NCI-H1436 (cell line): Measurements from ENCODE around the gene NPB.

Experiments used
- DNase-seq: peaks from one replicate; lab custom pipeline; 2025; lab: John Stamatoyannopoulos, UW

Gene NPB

GRCh38 chr17:81941484-81942166 is 39.6 kb downstream of the NPB start:
- no peak for DNase-seq

DNA sequence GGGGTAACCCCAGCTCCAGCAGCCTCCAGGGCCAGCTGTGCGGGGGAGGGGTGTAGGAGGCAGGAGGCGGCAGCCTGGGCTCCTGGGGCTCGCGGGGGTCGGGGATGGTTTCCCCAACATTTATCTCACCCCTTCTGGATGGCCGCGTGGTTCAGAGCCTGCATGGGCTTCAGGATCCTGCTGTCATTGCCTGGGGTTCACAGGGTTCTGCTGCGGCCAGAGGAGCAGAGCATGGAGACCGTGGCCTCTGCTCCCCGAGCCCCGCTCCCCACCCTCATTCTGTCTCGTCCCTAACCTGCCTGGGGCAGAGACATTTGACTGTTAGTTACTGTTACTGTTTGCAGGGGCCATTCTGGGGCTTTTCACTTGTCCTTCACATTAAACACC is 40.1 kb downstream of the NPB start:
- DNase-seq: no peak

DNA sequence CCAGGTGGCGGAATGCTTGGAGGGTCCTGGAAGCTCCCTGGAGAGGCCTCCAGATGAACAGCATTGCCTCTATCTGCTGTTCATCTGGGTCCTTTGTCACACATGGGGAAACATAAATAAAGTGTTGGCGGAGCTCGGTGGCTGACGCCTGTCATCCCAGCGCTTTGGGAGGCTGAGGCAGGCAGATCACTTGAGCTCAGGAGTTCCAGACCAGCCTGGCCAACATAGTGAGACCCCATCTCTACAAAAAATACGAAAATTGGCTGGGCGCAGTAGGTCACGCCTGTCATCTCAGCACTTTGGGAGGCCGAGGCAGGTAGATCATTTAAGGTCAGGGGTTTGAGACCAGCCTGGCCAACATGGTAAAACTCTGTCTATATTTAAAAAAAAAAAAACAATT is 42.8 kb downstream of the NPB start:
- no peak for DNase-seq

DNA sequence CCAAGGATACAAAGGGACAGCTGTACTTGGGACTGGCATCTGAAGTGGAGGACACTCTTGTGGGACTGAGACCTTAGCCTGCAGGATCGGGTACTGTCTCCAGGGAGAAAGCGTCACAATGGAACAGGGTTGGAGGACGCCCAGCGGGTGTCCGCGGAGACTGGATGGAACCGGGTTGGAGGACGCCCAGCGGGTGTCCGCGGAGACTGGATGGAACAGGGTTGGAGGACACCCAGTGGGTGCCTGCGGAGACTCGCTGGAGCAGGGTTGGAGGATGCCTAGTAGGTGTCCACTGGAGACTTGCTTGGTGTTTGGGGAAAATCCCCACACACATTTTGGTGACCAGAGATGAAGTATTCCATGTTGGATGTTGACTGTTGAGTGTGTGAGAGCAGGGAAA is 45.2 kb downstream of the NPB start, which contains the start of gene MYADML2:
TSS of gene MYADML2 (minus strand) at position 45 of the 400 bp plus-strand sequence. CDS start 5,492 bp downstream, outside the sequence.
- DNase-seq: no peak

DNA sequence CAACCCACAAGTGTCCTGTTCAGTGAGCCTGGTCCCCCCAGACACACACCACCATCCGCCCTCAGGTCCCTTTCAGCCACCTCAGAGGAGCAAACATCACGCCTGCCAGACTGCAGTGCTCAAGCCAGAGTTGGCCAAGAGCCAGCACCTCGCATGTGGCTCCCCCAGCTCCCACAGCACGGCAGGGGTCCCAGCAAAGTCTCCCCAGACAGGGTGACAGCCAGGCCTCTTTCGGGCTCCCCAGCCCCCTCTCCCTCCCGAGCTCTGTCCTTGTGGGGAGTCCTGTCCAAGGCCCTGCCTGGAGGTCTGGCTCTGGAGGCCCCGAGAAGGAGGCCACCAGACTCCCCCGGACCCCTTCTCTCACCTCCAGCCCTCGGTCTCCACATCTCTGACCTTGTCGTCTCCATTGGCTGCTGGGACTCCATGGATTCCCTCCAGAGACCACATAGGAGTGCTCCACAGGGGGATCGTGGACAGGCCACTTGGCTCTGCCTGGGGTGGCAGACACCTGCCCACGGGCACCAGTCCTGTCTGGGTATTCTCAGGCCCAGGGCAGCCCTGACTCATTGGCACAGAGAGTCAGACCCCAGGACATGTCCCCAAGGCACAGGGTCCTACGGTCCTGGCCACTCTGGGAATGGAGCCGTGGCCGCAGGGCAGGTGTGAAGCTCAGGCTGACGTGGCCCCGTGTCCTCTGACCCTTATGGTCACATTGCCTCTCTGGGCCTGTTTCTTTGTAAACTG is 46.8 kb downstream of the NPB start:
- no peak for DNase-seq

- no peak for DNase-seq
Measured at GRCh38 chr17:81950501-81950900, 48.5 kb downstream of the NPB start.

DNA sequence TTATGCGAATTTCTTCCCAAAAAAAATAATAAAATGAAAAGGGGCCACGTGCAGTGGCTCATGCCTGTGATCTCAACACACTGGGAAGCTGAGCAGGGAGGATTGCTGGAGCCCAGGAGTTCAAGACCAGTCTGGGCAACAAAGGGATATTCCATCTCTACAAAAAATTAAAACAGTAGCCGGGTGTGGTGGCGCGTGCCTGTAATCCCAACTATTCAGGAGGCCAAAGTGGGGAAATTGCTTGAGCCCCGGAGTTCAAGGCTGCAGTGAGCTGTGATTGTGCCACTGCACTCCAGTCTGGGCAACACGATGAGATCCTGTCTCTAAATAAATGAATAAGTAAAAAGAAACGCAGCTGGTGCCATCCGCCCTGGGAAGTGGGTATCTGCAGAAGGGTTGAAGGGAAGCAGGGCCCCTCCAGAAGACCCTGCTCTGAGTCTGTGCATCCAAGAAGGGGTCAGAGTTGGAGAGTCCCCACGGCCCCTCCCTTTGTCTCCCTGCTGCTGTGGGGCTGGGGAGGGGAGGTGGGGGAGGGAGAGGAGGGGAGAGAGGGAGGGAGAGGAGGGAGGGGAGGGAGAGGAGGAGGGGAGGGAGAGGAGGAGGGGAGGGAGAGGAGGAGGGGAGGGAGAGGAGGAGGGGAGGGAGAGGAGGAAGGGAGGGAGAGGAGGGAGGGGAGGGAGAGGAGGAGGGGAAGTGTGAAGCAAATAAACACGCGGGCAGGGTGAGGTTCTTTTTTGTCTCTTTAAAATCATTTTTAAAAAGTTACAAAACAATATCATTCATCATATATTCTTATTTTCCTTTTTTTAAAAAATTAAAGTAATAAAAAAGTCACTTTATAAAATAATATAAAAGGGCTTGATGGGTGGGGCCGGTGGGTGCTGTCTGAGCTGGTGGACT is 50.0 kb downstream of the NPB start:
- DNase-seq: no peak
